Suprapubic skin (tissue), 3 donors: ENCODE measurements around the gene LIPG.

Source experiments
- EP300 ChIP-seq: sonication (generic); formaldehyde crosslinking; IDR thresholded peaks from one replicate; pipeline ENCODE4 v1.6.1; 2017; ENCODE audit warnings: antibody characterized with exemption
- POLR2A ChIP-seq, 2 donors: fragments of 450-650 bp; IDR thresholded peaks; one replicate each; pipeline ENCODE4 v1.6.1; 2017; ENCODE audit warnings: antibody characterized with exemption in 2 of 2, mild to moderate bottlenecking in 2 of 2, moderate library complexity in 2 of 2
- TF ChIP-seq, protein P1 (sequence below), 2 donors: fragments of 200-600 bp in 1 of 2; fragments of 450-650 bp in 1 of 2; sonication (generic) in 1 of 2; IDR thresholded peaks; one replicate each; pipeline ENCODE4 v1.5.1; 2016 to 2019; ENCODE audit warnings: antibody characterized with exemption in 2 of 2, mild to moderate bottlenecking in 1 of 2, moderate library complexity in 1 of 2

DNA sequence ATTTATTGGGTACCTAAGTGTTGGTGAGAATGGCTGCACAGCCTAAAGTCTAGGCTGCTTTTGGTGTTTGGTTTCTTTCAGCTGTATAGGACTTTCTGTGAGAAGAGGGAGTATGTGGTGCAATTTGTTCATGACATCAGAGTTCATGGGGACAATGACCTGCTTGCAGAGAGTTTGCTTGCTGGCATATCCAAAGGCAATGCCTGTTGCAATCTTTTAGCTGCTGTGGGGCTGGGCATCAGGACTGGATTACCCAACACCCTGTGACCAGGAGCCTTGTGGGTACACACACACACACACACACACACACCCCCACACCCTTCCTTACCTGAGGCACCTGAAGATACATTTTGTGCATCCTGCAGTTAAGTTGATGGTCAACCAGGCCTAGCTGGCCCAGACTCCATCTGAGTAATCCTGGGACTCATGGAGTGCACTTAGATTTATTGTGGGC is 68.4 kb downstream of the LIPG start:
- no peak for TF ChIP-seq POLR2A (IDR thresholded peaks at IDR 0.05)
- no peak for TF ChIP-seq EP300
- TF ChIP-seq, protein P1, sequence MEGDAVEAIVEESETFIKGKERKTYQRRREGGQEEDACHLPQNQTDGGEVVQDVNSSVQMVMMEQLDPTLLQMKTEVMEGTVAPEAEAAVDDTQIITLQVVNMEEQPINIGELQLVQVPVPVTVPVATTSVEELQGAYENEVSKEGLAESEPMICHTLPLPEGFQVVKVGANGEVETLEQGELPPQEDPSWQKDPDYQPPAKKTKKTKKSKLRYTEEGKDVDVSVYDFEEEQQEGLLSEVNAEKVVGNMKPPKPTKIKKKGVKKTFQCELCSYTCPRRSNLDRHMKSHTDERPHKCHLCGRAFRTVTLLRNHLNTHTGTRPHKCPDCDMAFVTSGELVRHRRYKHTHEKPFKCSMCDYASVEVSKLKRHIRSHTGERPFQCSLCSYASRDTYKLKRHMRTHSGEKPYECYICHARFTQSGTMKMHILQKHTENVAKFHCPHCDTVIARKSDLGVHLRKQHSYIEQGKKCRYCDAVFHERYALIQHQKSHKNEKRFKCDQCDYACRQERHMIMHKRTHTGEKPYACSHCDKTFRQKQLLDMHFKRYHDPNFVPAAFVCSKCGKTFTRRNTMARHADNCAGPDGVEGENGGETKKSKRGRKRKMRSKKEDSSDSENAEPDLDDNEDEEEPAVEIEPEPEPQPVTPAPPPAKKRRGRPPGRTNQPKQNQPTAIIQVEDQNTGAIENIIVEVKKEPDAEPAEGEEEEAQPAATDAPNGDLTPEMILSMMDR (IDR thresholded peaks at IDR 0.05): no peak
